OCI-LY3 (cell line): ENCODE results near the gene FSTL4.

Experiments
- H2AFZ ChIP-seq: fragments of 200-600, 300-600 bp; shearing (Covaris generic); 2 replicates; pipeline ENCODE4 v1.6.0; 2014; ENCODE audit warnings: antibody characterized with exemption, low read depth, low read length
- H3K27ac ChIP-seq: fragments of 200-600, 300-600 bp; sonication (generic); 2 replicates; pipeline ENCODE4 v1.5.1; 2014; ENCODE audit warnings: mild to moderate bottlenecking, low read length, moderate library complexity, mixed read lengths
- H3K27me3 ChIP-seq: fragments of 200-600, 300-600 bp; sonication (generic); 2 replicates; pipeline ENCODE4 v1.6.1; 2014; ENCODE audit warnings: low read depth, low read length, mixed read lengths
- H3K36me3 ChIP-seq: fragments of 200-600, 300-600 bp; sonication (generic); replicated peaks from 2 replicates; pipeline ENCODE3; 2014; ENCODE audit warnings: low read depth, low read length, mixed read lengths
- H3K4me1 ChIP-seq: fragments of 300-600, 200-600 bp; sonication (generic); 2 replicates; pipeline ENCODE4 v1.6.1; 2014; ENCODE audit warnings: low read length, mixed read lengths
- H3K4me2 ChIP-seq: fragments of 200-600, 300-600 bp; sonication (generic); 2 replicates; pipeline ENCODE4 v1.6.1; 2014; ENCODE audit warnings: low read length, mixed read lengths
- H3K4me3 ChIP-seq: fragments of 300-600, 200-600 bp; sonication (generic); 2 replicates; pipeline ENCODE4 v1.5.1; 2014; ENCODE audit warnings: antibody characterized with exemption, mild to moderate bottlenecking, low read length, moderate library complexity
- H3K79me2 ChIP-seq: fragments of 300-600, 200-600 bp; shearing (Covaris generic); 2 replicates; pipeline ENCODE4 v1.6.1; 2014; ENCODE audit warnings: mild to moderate bottlenecking, low read length, mixed read lengths
- H3K9ac ChIP-seq: fragments of 300-600, 200-600 bp; shearing (Covaris generic); 2 replicates; pipeline ENCODE4 v1.6.0; 2014; ENCODE audit warnings: mild to moderate bottlenecking, low read length, moderate library complexity
- H3K9me3 ChIP-seq: fragments of 200-600, 300-600 bp; shearing (Covaris generic); 2 replicates; pipeline ENCODE4 v1.6.1; 2014; ENCODE audit warnings: low read length, mixed read lengths; ENCODE audit not compliant: insufficient read depth
- H4K20me1 ChIP-seq: fragments of 200-600, 300-600 bp; sonication (generic); 2 replicates; pipeline ENCODE4 v1.6.1; 2016; ENCODE audit warnings: low read length, mixed read lengths; ENCODE audit not compliant: insufficient read depth
- CTCF ChIP-seq: fragments of 200-600, 300-600 bp; sonication (generic); IDR thresholded peaks from 2 replicates; pipeline ENCODE4 v1.5.1; 2014; ENCODE audit warnings: antibody characterized with exemption, low read length, low read depth
- EZH2phosphoT487 ChIP-seq: fragments of 200-600 bp; shearing (Covaris generic); IDR thresholded peaks from 2 replicates; pipeline ENCODE4 v1.6.1; 2018; ENCODE audit warnings: antibody characterized with exemption, mixed run types, low read depth

Gene FSTL4

GRCh38 chr5:133293960-133294359 lies 318.4 kb downstream of the FSTL4 start:
- H3K27me3 ChIP-seq = peaks cover 6% of the 10 kb centered on the region

GRCh38 chr5:133292300-133292699 lies 320.0 kb downstream of the FSTL4 start:
- no peak overlapping the region for H3K27ac ChIP-seq
- no peak overlapping the region for H3K4me3 ChIP-seq
- H3K36me3 ChIP-seq = no peaks in the 10 kb centered on the region
- H3K4me2 ChIP-seq = no peak overlapping the region
- H3K27me3 ChIP-seq = peaks cover 6% of the 10 kb centered on the region
- no peak overlapping the region for H2AFZ ChIP-seq
- H3K79me2 ChIP-seq = no peaks in the 10 kb centered on the region
- no peaks in the 10 kb centered on the region for H4K20me1 ChIP-seq
- TF ChIP-seq CTCF (no peak), EZH2phosphoT487 (no peak)
- no peak overlapping the region for H3K9ac ChIP-seq
- no peaks in the 10 kb centered on the region for H3K4me1 ChIP-seq
- no peaks in the 10 kb centered on the region for H3K9me3 ChIP-seq

More at GRCh38 chr5:133293960-133294359, 318.4 kb downstream of the FSTL4 start:
- no peak for TF ChIP-seq CTCF
- no peak for TF ChIP-seq EZH2phosphoT487
- Histone ChIP-seq H3K27ac (no peak overlapping the region), H3K36me3 (no peaks in the 10 kb centered on the region), H3K4me1 (no peaks in the 10 kb centered on the region), H3K9me3 (no peaks in the 10 kb centered on the region), H3K9ac (no peak overlapping the region), H4K20me1 (no peaks in the 10 kb centered on the region), H3K4me3 (no peak overlapping the region), H2AFZ (no peak overlapping the region), H3K4me2 (no peak overlapping the region), H3K79me2 (no peaks in the 10 kb centered on the region)

- H3K36me3 ChIP-seq = no peaks in the 10 kb centered on the region
- H4K20me1 ChIP-seq = no peaks in the 10 kb centered on the region
- H3K27me3 ChIP-seq = peaks cover 6% of the 10 kb centered on the region
- no peak overlapping the region for H3K27ac ChIP-seq
- TF ChIP-seq EZH2phosphoT487 (no peak), CTCF (no peak)
- H3K9ac ChIP-seq = no peak overlapping the region
- H3K4me2 ChIP-seq = no peak overlapping the region
- H2AFZ ChIP-seq = no peak overlapping the region
- H3K9me3 ChIP-seq = no peaks in the 10 kb centered on the region
- no peaks in the 10 kb centered on the region for H3K4me1 ChIP-seq
- H3K79me2 ChIP-seq = no peaks in the 10 kb centered on the region
- H3K4me3 ChIP-seq = no peak overlapping the region
Measured at GRCh38 chr5:133291524-133291923, 320.8 kb downstream of the FSTL4 start.

GRCh38 chr5:133290669-133291240 lies 321.6 kb downstream of the FSTL4 start:
- Histone ChIP-seq H3K4me1 (no peaks in the 10 kb centered on the region), H2AFZ (no peak overlapping the region), H3K27ac (no peak overlapping the region), H3K27me3 (peaks cover under 1% of the 10 kb centered on the region; the same call in 1 of the 2 replicates), H3K4me3 (no peak overlapping the region), H3K4me2 (no peak overlapping the region), H3K36me3 (no peaks in the 10 kb centered on the region), H3K9ac (no peak overlapping the region), H3K79me2 (no peaks in the 10 kb centered on the region), H4K20me1 (no peaks in the 10 kb centered on the region), H3K9me3 (no peaks in the 10 kb centered on the region)
- TF ChIP-seq CTCF (no peak), EZH2phosphoT487 (no peak)
